ENCODE data around the gene TGM5. TPM values are rescaled to one million over a fixed set of nuclear protein-coding genes. Genes with fewer than 3 reads are reported as not detected.

TGM5 gene
- total RNA-seq, 1 donor from 2014 or later: not detected

DNA sequence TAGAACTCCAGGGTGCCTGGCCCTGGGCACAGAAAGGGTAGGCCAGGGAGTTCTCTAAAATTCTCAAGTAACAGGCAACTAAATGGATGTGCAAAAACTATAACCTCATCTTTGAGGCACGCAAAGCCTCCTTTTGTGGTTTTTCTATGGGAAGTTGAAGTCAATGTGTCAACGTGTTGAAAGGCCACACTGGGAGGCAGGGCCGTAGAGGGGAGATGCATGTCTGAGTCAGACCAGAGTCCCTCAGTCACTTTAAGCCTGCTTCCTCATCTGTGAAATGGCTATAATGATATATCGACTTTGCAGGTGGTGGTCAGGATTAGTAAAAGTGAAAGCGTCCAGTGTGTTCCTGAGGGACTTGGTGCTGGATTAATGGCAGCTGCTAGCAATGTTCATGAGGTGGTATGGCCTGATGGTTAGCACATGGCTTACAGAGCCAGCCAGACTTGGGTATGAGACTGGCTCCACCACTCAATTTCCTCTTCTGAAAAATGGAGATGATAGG lies 17.0 kb downstream of the TGM5 start:
- Mint-ChIP-seq H3K4me3 (ENCODE audit: unreplicated experiment) (no peak overlapping the region), H3K27ac (ENCODE audit: unreplicated experiment) (no peak overlapping the region), H3K4me1 (ENCODE audit: unreplicated experiment) (peaks cover 8% of the 10 kb centered on the region), H3K36me3 (ENCODE audit: low read depth, unreplicated experiment) (peaks cover 4% of the 10 kb centered on the region), H3K27me3 (ENCODE audit: unreplicated experiment) (no peaks in the 10 kb centered on the region), H3K9me3 (ENCODE audit: unreplicated experiment) (no peaks in the 10 kb centered on the region)
- no peak for DNase-seq (ENCODE audit: low spot score)
- TF ChIP-seq, protein P1, sequence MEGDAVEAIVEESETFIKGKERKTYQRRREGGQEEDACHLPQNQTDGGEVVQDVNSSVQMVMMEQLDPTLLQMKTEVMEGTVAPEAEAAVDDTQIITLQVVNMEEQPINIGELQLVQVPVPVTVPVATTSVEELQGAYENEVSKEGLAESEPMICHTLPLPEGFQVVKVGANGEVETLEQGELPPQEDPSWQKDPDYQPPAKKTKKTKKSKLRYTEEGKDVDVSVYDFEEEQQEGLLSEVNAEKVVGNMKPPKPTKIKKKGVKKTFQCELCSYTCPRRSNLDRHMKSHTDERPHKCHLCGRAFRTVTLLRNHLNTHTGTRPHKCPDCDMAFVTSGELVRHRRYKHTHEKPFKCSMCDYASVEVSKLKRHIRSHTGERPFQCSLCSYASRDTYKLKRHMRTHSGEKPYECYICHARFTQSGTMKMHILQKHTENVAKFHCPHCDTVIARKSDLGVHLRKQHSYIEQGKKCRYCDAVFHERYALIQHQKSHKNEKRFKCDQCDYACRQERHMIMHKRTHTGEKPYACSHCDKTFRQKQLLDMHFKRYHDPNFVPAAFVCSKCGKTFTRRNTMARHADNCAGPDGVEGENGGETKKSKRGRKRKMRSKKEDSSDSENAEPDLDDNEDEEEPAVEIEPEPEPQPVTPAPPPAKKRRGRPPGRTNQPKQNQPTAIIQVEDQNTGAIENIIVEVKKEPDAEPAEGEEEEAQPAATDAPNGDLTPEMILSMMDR (IDR thresholded peaks at IDR 0.05; ENCODE audit: unreplicated experiment): no peak

DNA sequence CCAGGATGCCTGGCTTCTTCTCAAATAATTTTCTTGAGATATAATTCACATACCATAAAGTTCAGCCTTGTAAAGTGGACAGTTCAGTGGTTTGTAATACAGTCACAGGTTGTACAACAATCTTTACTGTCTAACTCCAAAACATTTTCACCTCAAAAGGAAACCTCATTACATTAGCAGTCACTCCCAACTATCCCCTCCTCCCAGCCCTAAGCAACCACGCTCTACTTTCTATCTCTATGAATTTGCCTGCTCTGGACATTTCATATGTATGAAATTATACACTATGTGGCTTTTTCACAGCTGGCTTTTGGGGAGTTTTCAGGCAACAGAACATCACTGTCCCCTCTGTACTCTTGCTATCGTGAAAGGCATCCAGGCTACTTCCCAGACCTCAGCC lies 17.5 kb downstream of the TGM5 start:
- Mint-ChIP-seq H3K27me3 (ENCODE audit: unreplicated experiment) (no peaks in the 10 kb centered on the region), H3K4me3 (ENCODE audit: unreplicated experiment) (no peak overlapping the region), H3K27ac (ENCODE audit: unreplicated experiment) (no peak overlapping the region), H3K4me1 (ENCODE audit: unreplicated experiment) (peaks cover 8% of the 10 kb centered on the region), H3K9me3 (ENCODE audit: unreplicated experiment) (no peaks in the 10 kb centered on the region), H3K36me3 (ENCODE audit: low read depth, unreplicated experiment) (no peaks in the 10 kb centered on the region)
- no peak for DNase-seq (ENCODE audit: low spot score)
- TF ChIP-seq, protein P1 (IDR thresholded peaks at IDR 0.05; ENCODE audit: unreplicated experiment): no peak

DNA sequence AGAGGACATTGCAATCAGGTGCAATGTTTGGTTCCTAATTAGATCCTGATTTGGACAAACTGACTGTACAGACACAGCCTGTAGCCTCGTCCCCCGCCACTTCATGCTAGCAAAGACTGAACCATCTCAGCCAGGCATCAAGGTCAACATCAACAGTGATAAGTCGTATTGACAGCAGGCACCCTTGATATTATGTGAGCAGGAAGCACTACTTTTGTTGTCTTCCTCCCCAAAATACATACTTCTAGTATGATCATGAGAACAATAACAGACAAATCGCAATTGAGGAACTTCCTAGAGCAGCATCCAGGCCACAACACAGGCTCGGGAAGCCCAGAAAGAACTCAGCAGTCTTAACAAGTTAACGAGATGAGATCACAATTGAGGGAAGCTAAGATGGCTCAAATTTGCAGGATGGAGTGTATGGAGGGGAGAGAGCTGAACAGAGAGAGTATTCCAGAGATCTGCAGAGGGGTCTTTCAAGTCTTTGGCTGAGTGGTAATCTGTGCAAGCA lies 20.4 kb downstream of the TGM5 start:
- Mint-ChIP-seq H3K4me3 (ENCODE audit: unreplicated experiment) (no peak overlapping the region), H3K27me3 (ENCODE audit: unreplicated experiment) (no peaks in the 10 kb centered on the region)

DNA sequence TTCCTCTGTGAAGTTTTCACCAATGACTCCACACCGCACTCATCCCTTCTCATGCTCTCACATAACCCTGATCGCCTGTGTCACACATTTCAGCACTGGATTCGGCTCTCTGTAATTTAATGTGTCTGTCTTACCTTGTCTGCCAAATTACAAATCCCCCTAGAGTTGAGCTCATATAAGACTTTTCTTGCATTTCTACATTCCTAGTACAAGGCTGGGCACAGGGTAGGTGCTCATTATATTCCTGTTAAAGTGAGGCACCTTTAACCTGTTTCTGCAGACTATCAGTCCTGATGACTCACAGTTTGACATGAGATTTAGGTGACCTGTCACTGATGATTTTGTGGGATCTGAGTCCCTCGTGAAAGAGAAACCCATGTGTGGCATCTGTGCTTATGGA lies 22.6 kb downstream of the TGM5 start:
- DNase-seq (ENCODE audit: low spot score): no peak
- TF ChIP-seq, protein P1 (IDR thresholded peaks at IDR 0.05; ENCODE audit: unreplicated experiment): no peak
- Mint-ChIP-seq H3K27me3 (ENCODE audit: unreplicated experiment) (no peaks in the 10 kb centered on the region), H3K27ac (ENCODE audit: unreplicated experiment) (no peak overlapping the region), H3K4me1 (ENCODE audit: unreplicated experiment) (peaks cover 18% of the 10 kb centered on the region), H3K9me3 (ENCODE audit: unreplicated experiment) (no peaks in the 10 kb centered on the region), H3K36me3 (ENCODE audit: low read depth, unreplicated experiment) (no peaks in the 10 kb centered on the region), H3K4me3 (ENCODE audit: unreplicated experiment) (no peak overlapping the region)

More for the DNA sequence above, 20.4 kb downstream of the TGM5 start:
- TF ChIP-seq, protein P1 (IDR thresholded peaks at IDR 0.05; ENCODE audit: unreplicated experiment): no peak
- DNase-seq (ENCODE audit: low spot score): no peak
- peaks cover 8% of the 10 kb centered on the region for H3K4me1 Mint-ChIP-seq (ENCODE audit: unreplicated experiment)
- H3K9me3 Mint-ChIP-seq (ENCODE audit: unreplicated experiment): no peaks in the 10 kb centered on the region
- H3K27ac Mint-ChIP-seq (ENCODE audit: unreplicated experiment): no peak overlapping the region
- no peaks in the 10 kb centered on the region for H3K36me3 Mint-ChIP-seq (ENCODE audit: low read depth, unreplicated experiment)

DNA sequence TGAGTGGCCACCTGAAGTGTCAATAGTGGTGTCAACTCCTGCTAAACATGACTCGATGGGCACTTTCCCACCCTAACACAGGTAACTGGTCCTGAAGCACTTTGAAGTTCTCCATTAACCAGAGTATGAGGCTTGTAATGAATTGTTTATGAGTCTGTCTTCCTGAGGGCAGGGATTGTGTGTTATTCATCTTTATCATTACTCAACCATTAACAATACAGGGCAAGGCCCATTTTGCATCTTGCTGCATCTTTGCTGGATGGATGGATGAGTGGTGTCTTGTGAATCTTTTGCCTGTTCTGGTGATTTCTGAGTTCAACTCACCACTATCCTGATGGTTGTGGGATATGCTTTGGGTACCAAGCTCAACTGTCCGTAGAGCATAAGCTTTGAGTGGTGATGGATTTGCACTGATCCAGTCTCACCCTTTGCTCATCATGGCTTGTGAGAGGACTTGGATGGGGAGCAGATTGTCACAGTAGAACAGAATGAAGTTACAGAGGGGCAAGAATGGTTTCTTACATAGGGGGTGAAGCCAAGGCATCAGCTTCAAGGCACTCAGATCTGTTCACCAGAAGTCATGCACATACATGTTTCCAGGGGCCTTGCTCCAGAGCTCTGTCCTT lies 23.6 kb downstream of the TGM5 start:
- TF ChIP-seq, protein P1 (IDR thresholded peaks at IDR 0.05; ENCODE audit: unreplicated experiment): no peak
- Mint-ChIP-seq H3K27ac (ENCODE audit: unreplicated experiment) (no peak overlapping the region), H3K27me3 (ENCODE audit: unreplicated experiment) (no peaks in the 10 kb centered on the region), H3K4me3 (ENCODE audit: unreplicated experiment) (no peak overlapping the region), H3K4me1 (ENCODE audit: unreplicated experiment) (peaks cover 23% of the 10 kb centered on the region), H3K9me3 (ENCODE audit: unreplicated experiment) (no peaks in the 10 kb centered on the region), H3K36me3 (ENCODE audit: low read depth, unreplicated experiment) (no peaks in the 10 kb centered on the region)
- DNase-seq (ENCODE audit: low spot score): no peak
